CD4-positive, CD25-positive, alpha-beta regulatory T cell (primary cell): ENCODE data around the gene FIP1L1. TPM values are rescaled to one million over a fixed set of nuclear protein-coding genes. Genes with fewer than 3 reads are reported as not detected.

ENCODE experiments used
- ATAC-seq, 2 donors: fragments of 150-1000 bp; cut with Tn5 transposase; one replicate each; pipeline ENCODE4 v1.10.0; 2021; ENCODE audit warnings: low read depth in 2 of 2, moderate number of reproducible peaks in 2 of 2, moderate library complexity in 1 of 2
- DNase-seq, 3 donors: peaks; one replicate each; pipeline versions ENCODE4 v3.0.0 to v3.0.0-alpha.2; 2012 to 2022; ENCODE audit warnings: mixed read lengths in 1 of 3
- H3K27ac ChIP-seq: one replicate; pipeline ENCODE4 v1.7.0; 2013; ENCODE audit warnings: mild to moderate bottlenecking, low read length; ENCODE audit not compliant: insufficient read depth, poor library complexity, severe bottlenecking
- H3K27me3 ChIP-seq: one replicate; pipeline ENCODE4 v1.7.0; 2013; ENCODE audit warnings: low read length; ENCODE audit not compliant: control insufficient read depth, insufficient read depth
- H3K36me3 ChIP-seq: one replicate; pipeline ENCODE4 v1.7.0; 2013; ENCODE audit warnings: mild to moderate bottlenecking, low read length, moderate library complexity; ENCODE audit not compliant: control insufficient read depth, insufficient read depth
- H3K4me1 ChIP-seq: 2 replicates; pipeline ENCODE4 v1.7.0; 2013; ENCODE audit warnings: mild to moderate bottlenecking, low read length; ENCODE audit not compliant: insufficient read depth, control insufficient read depth, poor library complexity, severe bottlenecking
- H3K4me3 ChIP-seq: one replicate; pipeline ENCODE4 v1.7.0; 2013; ENCODE audit warnings: low read depth, mild to moderate bottlenecking, low read length, moderate library complexity
- H3K9me3 ChIP-seq, 2 experiments: 1 replicate in 1 of 2; 2 replicates in 1 of 2; pipeline ENCODE4 v1.7.0; 2013; ENCODE audit warnings: low read length in 2 of 2, mild to moderate bottlenecking in 1 of 2, moderate library complexity in 1 of 2; ENCODE audit not compliant: control insufficient read depth in 2 of 2
- H3K27ac Mint-ChIP-seq, 3 donors: one replicate each; pipeline ENCODE4 v1.8.0; 2020 to 2022; ENCODE audit warnings: mild to moderate bottlenecking in 3 of 3, mixed read lengths in 3 of 3, moderate library complexity in 2 of 3
- H3K27me3 Mint-ChIP-seq: one replicate; pipeline ENCODE4 v1.8.0; 2022; ENCODE audit warnings: mild to moderate bottlenecking, mixed read lengths
- H3K36me3 Mint-ChIP-seq: one replicate; pipeline ENCODE4 v1.8.0; 2020; ENCODE audit warnings: mixed read lengths
- H3K4me1 Mint-ChIP-seq, 4 donors: one replicate each; pipeline ENCODE4 v1.8.0; 2020 to 2022; ENCODE audit warnings: mixed read lengths in 4 of 4, mild to moderate bottlenecking in 1 of 4
- H3K4me3 Mint-ChIP-seq, 4 donors: one replicate each; pipeline ENCODE4 v1.8.0; 2020 to 2022; ENCODE audit warnings: mild to moderate bottlenecking in 4 of 4, mixed read lengths in 4 of 4, moderate library complexity in 3 of 4
- H3K9me3 Mint-ChIP-seq, 7 donors: one replicate each; pipeline ENCODE4 v1.8.0; 2020 to 2022; ENCODE audit warnings: mixed read lengths in 7 of 7, mild to moderate bottlenecking in 3 of 7, moderate library complexity in 2 of 7
- polyA plus RNA-seq, 4 donors: library from polyadenylated mRNA; unstranded; fragments of 300-500 nt; fragmentation: Illumina TruSeq; gene quantifications; one replicate each; pipeline ENCODE4 v1.2.3, GENCODE V29; 2021
- total RNA-seq: library from RNA; stranded (reverse); gene quantifications from one replicate; pipeline ENCODE4 v1.2.3, GENCODE V29; 2022

The FIP1L1 gene
- total and polyA plus RNA-seq, 5 donors from 2014 or later = 68.7 to 78.1 (median 70.9) TPM

DNA sequence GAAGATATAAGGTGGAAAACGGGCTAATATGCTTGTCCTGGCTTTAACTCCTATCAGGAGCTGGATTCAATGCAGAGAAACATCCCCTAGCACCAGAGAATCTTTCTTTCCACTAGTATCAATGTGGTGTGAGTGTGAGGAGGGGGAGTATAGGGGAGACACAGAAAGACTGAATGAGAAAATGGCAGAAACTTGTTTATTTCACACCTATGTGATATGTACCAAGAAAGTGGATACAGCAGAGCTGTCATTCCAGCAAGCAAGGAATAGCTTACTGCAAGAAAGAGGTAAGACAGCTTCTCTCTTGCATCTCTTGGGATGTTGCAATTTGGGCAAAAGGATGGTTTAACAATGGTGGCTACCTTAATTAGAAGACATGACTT lies 108.2 kb downstream of the FIP1L1 start:
- Mint-ChIP-seq H3K4me3 (no peak overlapping the region), H3K9me3 (peaks cover 0 to 7% (median 0%) of the 10 kb centered on the region in 7 donors), H3K27me3 (peaks cover 41% of the 10 kb centered on the region), H3K36me3 (no peaks in the 10 kb centered on the region), H3K4me1 (no peaks in the 10 kb centered on the region), H3K27ac (no peak overlapping the region)
- ATAC-seq (no peak), DNase-seq (no peak)
- Histone ChIP-seq H3K4me3 (no peak overlapping the region), H3K27me3 (peaks cover 12% of the 10 kb centered on the region), H3K27ac (no peak overlapping the region), H3K9me3 (no peaks in the 10 kb centered on the region), H3K4me1 (no peaks in the 10 kb centered on the region), H3K36me3 (no peaks in the 10 kb centered on the region)

DNA sequence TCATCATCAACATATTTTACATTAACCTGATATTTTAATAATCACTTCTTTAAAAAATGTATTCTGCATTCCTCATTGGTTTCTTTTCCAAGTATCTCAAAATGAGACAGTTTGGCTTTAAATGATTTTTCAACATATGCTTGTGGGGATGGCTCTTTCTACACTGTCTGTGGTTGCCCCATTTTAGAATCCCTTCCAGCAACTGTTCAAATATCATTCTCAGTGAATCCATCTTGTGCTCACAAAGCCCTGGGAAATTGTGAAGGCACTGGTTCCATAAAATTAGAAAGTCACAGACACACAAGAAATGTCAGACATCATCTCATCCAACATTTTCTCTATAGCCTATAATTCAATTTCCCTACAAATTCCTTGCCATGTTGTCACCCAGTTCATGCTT lies 110.3 kb downstream of the FIP1L1 start:
- Mint-ChIP-seq H3K36me3 (no peaks in the 10 kb centered on the region), H3K9me3 (peaks cover 0 to 3% (median 0%) of the 10 kb centered on the region in 7 donors), H3K4me1 (no peaks in the 10 kb centered on the region), H3K27me3 (peaks cover 24% of the 10 kb centered on the region), H3K27ac (no peak overlapping the region), H3K4me3 (no peak overlapping the region)
- ATAC-seq (no peak), DNase-seq (no peak)
- Histone ChIP-seq H3K27ac (no peak overlapping the region), H3K36me3 (no peaks in the 10 kb centered on the region), H3K9me3 (no peaks in the 10 kb centered on the region), H3K27me3 (peaks cover 9% of the 10 kb centered on the region), H3K4me1 (no peaks in the 10 kb centered on the region), H3K4me3 (no peak overlapping the region)

DNA sequence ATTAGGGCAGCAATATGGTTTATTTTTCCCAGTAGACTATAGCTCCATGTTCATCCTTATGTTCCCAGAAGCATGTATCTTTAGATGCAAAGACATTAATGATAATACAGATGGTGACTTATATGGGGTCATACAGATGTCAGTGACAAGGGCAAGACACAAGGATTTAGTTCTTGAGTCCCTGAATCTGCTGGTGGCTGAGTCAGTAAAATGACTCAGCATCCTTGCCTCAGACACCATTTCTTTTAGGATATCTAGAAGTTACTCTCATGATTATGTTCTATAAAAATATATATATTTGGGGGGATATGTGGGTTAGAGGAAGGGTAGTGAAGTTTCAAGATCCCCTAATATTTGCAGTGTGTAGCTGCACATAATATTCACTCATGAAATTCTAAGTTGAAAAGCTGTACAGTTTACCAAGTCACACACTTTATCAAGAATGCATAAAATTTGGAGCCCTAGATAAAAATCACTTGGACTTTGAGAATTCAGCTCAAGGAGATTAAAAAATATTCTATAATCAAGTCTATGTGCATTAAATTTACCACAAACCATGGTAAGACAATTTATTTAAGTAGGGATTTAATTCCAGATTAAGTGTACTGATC lies 111.9 kb downstream of the FIP1L1 start:
- H3K36me3 Mint-ChIP-seq = no peaks in the 10 kb centered on the region
- H3K27ac Mint-ChIP-seq = no peak overlapping the region
- H3K27me3 ChIP-seq = peaks cover 9% of the 10 kb centered on the region
- no peaks in the 10 kb centered on the region for H3K4me1 Mint-ChIP-seq
- peaks cover 24% of the 10 kb centered on the region for H3K27me3 Mint-ChIP-seq
- no peak for ATAC-seq
- no peak overlapping the region for H3K4me3 Mint-ChIP-seq
- H3K9me3 ChIP-seq = no peaks in the 10 kb centered on the region
- H3K27ac ChIP-seq = no peak overlapping the region
- no peak overlapping the region for H3K4me3 ChIP-seq
- H3K36me3 ChIP-seq = no peaks in the 10 kb centered on the region
- peaks cover 0 to 3% (median 0%) of the 10 kb centered on the region in 7 donors for H3K9me3 Mint-ChIP-seq
- DNase-seq = no peak
- H3K4me1 ChIP-seq = no peaks in the 10 kb centered on the region

DNA sequence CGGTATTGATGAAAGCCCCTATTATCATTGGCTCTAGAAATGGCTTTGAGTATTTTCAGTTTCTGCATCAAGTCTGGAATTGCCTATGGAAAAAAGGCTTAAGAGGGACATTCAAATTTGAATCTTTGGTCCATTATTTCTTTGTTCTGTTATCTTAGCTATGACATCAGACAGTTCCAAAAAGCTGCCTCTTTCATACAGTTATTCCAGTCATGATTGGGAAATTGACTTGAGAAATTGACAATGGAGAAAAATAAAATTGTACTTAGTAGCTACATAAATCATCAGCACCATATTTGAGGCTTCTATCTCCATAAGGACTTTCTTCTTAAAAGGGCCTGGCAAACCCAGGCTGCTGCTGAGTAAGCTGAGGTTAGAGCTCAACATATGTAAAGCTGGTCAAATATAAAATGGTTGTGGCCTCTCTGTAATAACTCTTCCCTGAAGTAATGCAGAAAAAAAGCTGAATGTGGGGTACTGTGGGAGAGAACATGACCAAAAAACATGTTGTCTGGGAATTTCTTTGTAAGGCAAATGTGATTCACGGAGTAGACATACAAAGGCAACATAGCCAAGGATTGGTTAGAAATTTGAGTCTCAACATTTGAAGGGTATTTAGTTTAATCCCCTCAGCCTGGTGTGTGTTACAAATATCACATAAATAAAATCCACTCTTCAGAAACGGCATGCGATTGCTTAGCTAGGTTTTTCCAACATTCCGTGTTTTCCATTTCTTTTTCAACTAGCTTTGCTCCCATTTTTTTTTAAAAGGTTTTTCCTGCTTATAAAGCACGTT lies 112.9 kb downstream of the FIP1L1 start:
- H3K4me1 ChIP-seq = no peaks in the 10 kb centered on the region
- Mint-ChIP-seq H3K27me3 (peaks cover 24% of the 10 kb centered on the region), H3K36me3 (no peaks in the 10 kb centered on the region), H3K4me1 (no peaks in the 10 kb centered on the region), H3K4me3 (no peak overlapping the region), H3K27ac (no peak overlapping the region), H3K9me3 (peaks cover 0 to 3% (median 0%) of the 10 kb centered on the region in 7 donors)
- no peak overlapping the region for H3K27ac ChIP-seq
- no peaks in the 10 kb centered on the region for H3K9me3 ChIP-seq
- no peak for ATAC-seq
- no peak for DNase-seq
- no peak overlapping the region for H3K4me3 ChIP-seq
- peaks cover 9% of the 10 kb centered on the region for H3K27me3 ChIP-seq
- no peaks in the 10 kb centered on the region for H3K36me3 ChIP-seq

DNA sequence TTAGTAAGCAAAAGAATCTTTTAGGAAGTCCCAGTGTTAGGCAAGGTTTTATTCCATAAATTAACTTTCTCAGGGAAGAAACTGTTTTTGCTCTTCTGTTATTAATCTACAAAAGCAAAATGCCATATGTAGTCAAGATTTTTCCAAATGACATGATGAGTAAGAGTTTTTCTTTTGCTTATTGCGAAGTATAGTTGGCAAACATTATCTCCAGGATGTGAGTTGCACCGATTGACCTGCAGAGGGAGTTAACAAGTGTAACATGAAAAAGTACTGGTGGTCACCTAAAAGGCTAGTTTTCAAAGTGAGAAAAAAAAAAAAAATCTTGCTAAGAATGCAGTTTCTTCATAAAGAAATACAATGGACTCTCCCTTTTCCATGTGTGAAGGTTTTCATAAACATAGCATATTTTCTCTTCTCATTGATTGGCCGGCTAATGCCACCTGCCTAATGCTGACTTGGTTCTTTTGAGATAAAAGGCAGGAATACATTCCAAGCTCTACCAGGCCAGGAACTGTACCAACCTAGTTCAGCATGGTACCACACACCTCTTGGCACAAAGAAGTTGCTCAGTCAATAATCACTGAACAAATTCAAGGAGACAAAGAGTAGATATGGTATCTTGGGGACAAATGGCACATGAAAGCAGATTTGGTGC lies 113.7 kb downstream of the FIP1L1 start:
- Mint-ChIP-seq H3K9me3 (peaks cover 0 to 3% (median 0%) of the 10 kb centered on the region in 7 donors), H3K27ac (no peak overlapping the region), H3K27me3 (peaks cover 22% of the 10 kb centered on the region), H3K4me1 (no peaks in the 10 kb centered on the region), H3K4me3 (no peak overlapping the region), H3K36me3 (no peaks in the 10 kb centered on the region)
- Histone ChIP-seq H3K36me3 (no peaks in the 10 kb centered on the region), H3K27ac (no peak overlapping the region), H3K4me3 (no peak overlapping the region), H3K9me3 (no peaks in the 10 kb centered on the region), H3K4me1 (no peaks in the 10 kb centered on the region), H3K27me3 (peaks cover 9% of the 10 kb centered on the region)
- no peak for ATAC-seq
- DNase-seq = peak in 1 of 3 donors; percentile 14

DNA sequence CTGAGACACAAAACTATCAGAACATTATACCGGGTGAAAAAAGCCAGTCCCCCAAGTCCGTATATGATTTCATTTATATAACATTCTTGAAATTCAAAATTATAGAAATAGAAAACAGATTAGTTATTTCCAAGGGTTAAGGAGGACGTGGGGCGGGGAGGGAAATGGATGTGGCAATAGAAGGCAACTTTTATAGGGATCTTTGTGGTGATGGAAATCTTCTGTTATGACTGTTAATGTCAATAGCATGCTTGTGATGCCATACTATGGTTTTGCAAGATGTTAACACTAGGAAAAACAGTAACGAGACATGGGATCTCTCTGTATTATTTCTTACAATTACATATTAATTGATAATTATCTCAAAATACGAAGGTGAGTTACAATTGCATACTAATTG lies 117.4 kb downstream of the FIP1L1 start:
- Histone ChIP-seq H3K36me3 (no peaks in the 10 kb centered on the region), H3K4me3 (no peak overlapping the region), H3K4me1 (no peaks in the 10 kb centered on the region), H3K9me3 (no peaks in the 10 kb centered on the region), H3K27ac (no peak overlapping the region), H3K27me3 (peaks cover under 1% of the 10 kb centered on the region)
- Mint-ChIP-seq H3K9me3 (peaks cover 0 to 5% (median 0%) of the 10 kb centered on the region in 7 donors), H3K4me3 (no peak overlapping the region), H3K27me3 (peaks cover 5% of the 10 kb centered on the region), H3K27ac (no peak overlapping the region), H3K36me3 (no peaks in the 10 kb centered on the region), H3K4me1 (no peaks in the 10 kb centered on the region)
- ATAC-seq (no peak), DNase-seq (no peak)

DNA sequence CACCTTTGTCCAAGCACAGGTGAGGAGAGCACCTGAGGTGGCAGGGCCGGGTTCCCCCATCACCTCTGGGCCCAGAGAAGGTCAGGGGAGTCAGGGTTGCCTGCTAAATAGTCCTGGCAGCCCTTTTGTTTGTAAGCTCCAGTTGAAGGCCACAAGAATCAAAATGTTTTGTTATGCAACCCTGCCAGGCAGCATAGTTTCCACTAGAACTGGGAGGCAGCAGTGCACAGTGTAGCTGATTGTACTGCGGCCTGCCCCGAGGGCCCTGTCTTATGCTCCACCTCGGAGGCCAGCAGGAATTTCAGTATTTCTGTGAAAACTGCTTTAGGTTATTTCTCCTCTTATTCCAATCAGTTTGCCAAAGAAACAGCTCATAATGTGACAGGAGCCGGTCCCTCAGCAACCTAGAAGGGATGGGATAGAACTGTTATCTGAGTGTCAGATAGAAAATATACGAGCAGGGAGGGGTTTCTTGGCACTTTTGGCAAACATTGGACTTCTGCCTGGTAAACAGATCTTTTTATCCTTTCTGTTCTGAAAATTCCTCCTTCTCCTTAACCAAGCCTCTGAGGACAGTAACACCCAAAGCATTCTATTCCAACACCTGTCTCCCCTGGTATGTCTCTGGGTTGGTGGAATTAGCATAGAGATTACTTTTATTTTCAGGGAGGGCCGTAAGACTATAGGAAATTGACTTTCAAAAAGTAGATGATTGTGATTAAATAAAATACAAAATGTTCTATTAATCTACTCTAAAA lies 120.2 kb downstream of the FIP1L1 start:
- no peak overlapping the region for H3K27ac ChIP-seq
- Mint-ChIP-seq H3K4me1 (no peaks in the 10 kb centered on the region), H3K27ac (no peak overlapping the region), H3K4me3 (no peak overlapping the region), H3K36me3 (no peaks in the 10 kb centered on the region), H3K9me3 (peaks cover 0 to 2% (median 0%) of the 10 kb centered on the region in 7 donors), H3K27me3 (peaks cover under 1% of the 10 kb centered on the region)
- H3K4me1 ChIP-seq = no peaks in the 10 kb centered on the region
- H3K9me3 ChIP-seq = no peaks in the 10 kb centered on the region
- no peaks in the 10 kb centered on the region for H3K36me3 ChIP-seq
- ATAC-seq (no peak), DNase-seq (no peak)
- no peak overlapping the region for H3K4me3 ChIP-seq
- no peaks in the 10 kb centered on the region for H3K27me3 ChIP-seq
